Gastroesophageal sphincter (tissue), 3 donors: Measurements from ENCODE around the gene C1QTNF12.

ENCODE experiments used
- POLR2A ChIP-seq, 2 donors: fragments of 450-650 bp; IDR thresholded peaks; one replicate each; pipeline ENCODE4 v1.6.1; 2017; ENCODE audit warnings: antibody characterized with exemption in 2 of 2, mild to moderate bottlenecking in 2 of 2, moderate library complexity in 1 of 2
- TF ChIP-seq, protein P1 (sequence below), 4 experiments: fragments of 200-600 bp in 2 of 4; fragments of 450-650 bp in 2 of 4; sonication (generic) in 1 of 4; IDR thresholded peaks; one replicate each; pipeline ENCODE4 v1.5.1; 2017 to 2019; ENCODE audit warnings: antibody characterized with exemption in 4 of 4, mild to moderate bottlenecking in 2 of 4, moderate library complexity in 2 of 4

DNA sequence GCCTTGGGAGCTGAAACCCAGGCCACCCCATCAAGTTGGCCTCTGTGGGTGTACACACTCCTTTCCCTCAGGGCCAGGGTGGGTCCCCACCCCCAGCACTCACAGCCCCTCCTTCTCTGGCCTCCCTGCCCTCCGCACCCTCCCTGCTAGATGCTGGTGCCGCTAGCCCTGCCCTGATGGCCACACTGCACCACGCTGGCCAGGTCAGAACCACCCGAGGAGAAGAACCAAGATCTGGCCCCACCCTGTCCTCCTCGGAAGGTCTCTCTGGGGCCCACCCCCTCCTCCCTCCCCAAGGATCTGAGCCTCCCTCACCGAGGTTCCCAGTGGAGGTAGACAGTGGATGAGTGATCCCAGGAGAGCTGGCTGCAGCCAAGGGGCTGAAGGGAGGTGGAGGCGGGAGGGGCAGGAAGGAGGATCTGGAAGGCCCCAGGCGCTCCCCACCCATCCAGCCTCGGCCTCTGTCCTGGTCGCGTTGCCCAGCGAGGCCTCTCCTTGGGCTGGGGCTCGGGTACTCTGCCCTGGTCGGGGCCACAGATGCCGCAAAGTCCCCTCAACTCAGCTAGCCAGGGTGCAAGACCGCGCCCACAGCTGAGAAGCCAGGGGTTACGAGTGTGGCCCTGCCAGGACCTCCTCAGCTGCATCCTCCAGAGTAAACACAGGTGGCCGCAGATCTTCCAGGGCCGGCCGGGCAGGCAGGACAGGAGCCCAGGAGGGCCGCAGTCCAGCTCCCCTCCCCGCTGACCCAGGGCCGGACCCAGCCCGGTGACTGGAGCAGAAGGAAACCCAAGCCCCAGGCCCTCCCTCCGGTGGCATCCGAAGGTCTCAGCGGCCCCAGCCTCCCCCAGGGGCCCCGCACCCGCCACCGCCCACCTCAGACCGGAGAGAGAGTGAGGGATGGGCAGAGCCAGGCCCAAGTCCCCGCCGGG is 9.3 kb downstream of the C1QTNF12 start:
- TF ChIP-seq, protein P1, sequence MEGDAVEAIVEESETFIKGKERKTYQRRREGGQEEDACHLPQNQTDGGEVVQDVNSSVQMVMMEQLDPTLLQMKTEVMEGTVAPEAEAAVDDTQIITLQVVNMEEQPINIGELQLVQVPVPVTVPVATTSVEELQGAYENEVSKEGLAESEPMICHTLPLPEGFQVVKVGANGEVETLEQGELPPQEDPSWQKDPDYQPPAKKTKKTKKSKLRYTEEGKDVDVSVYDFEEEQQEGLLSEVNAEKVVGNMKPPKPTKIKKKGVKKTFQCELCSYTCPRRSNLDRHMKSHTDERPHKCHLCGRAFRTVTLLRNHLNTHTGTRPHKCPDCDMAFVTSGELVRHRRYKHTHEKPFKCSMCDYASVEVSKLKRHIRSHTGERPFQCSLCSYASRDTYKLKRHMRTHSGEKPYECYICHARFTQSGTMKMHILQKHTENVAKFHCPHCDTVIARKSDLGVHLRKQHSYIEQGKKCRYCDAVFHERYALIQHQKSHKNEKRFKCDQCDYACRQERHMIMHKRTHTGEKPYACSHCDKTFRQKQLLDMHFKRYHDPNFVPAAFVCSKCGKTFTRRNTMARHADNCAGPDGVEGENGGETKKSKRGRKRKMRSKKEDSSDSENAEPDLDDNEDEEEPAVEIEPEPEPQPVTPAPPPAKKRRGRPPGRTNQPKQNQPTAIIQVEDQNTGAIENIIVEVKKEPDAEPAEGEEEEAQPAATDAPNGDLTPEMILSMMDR (IDR thresholded peaks at IDR 0.05) = no peak
- no peak for TF ChIP-seq POLR2A (IDR thresholded peaks at IDR 0.05)
